Large intestine (tissue), 3 donors: ENCODE measurements around the gene FBXL13. TPM values are rescaled to one million over a fixed set of nuclear protein-coding genes. Genes with fewer than 3 reads are reported as not detected.

Source experiments
- DNase-seq, 2 donors: peaks; one replicate each; pipeline versions ENCODE4 v3.0.0 to v3.0.0-alpha.2; 2013
- H3K27ac ChIP-seq: one replicate; pipeline ENCODE4 v1.5.1; 2013; ENCODE audit warnings: low read length
- H3K27me3 ChIP-seq: 2 replicates; pipeline ENCODE4 v1.6.1; 2013; ENCODE audit warnings: low read length; ENCODE audit not compliant: control insufficient read depth, insufficient read depth
- H3K36me3 ChIP-seq: 2 replicates; pipeline ENCODE4 v1.6.1; 2013; ENCODE audit warnings: low read length; ENCODE audit not compliant: control insufficient read depth, insufficient read depth
- H3K4me1 ChIP-seq: one replicate; pipeline ENCODE4 v1.6.1; 2013; ENCODE audit warnings: low read length; ENCODE audit not compliant: control insufficient read depth, insufficient read depth
- H3K4me3 ChIP-seq: one replicate; pipeline ENCODE4 v1.5.1; 2013; ENCODE audit warnings: low read length
- H3K9me3 ChIP-seq: one replicate; pipeline ENCODE4 v1.6.1; 2013; ENCODE audit warnings: mild to moderate bottlenecking, low read depth, low read length, moderate library complexity; ENCODE audit not compliant: control insufficient read depth
- WGBS: methylation state at CpG from one replicate; pipeline ENCODE4 v1.1.5; 2013; ENCODE audit warnings: low lambda C conversion rate; ENCODE audit not compliant: insufficient coverage; 5-methylcytosine and 5-hydroxymethylcytosine counted together
- polyA plus RNA-seq: library from polyadenylated mRNA; unstranded; fragments of 120-200 nt; gene quantifications from one replicate; pipeline ENCODE4 v1.2.1, GENCODE V29; 2013

The FBXL13 gene
- polyA plus RNA-seq, 1 donor, result 0.70 TPM

DNA sequence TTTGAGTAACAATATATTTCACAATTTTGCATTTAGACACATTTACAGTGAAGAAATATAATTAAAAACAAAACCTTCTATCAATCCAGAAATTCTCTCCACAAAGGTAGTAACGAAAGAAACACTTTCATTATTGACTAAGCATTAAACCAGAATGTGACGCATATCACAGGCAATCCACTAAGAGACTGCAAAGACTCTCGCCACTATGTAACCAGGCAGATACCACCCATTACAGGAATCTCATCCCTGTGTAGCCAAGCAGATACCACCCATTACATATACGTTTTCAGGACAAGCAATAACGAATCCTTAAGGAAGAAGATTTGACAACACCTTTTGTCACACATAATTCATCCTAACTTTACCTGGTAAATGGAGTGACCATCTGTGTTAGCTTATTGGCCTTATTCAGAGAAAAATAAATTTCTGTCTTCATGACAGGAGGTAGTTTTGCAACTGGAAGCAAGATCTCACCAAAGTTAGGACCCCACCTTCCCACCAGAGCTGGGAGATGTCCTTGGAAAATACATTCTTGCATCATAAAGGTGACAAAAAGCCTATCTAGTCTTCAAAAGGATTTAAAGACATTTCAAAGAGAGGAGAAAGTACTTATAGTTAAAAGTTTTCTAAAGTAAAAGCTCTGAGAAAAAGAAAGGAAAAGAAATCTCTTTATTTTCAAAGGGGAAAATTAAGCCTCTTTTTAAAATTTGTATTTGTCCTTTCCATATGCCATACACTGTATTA lies 131.0 kb downstream of the FBXL13 start:
- Histone ChIP-seq H3K27me3 (no peaks in the 10 kb centered on the region), H3K27ac (no peak overlapping the region), H3K36me3 (peaks cover 4% of the 10 kb centered on the region), H3K9me3 (no peaks in the 10 kb centered on the region), H3K4me3 (no peak overlapping the region), H3K4me1 (no peaks in the 10 kb centered on the region)
- WGBS, result no CpG with 5 or more reads among the region's 5 CpGs
- no peak for DNase-seq

DNA sequence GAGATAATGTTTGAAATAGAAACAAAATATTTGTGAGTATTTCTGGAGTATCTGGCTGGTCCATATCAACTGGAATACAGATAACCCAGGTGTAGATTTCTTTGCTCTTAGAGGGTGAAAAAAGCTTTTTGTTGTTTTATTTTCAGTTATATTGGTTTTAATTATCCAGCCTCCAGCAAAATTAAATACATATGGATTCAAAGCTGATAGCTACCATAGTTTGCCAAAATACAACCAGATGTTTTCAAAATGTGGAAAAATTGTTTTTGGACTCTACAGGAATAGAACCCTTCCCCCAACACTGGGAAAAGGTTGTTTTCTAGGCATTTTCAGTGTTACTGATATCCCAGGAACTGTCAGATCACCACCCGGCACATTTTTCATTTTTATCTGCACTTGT lies 131.7 kb downstream of the FBXL13 start:
- Histone ChIP-seq H3K9me3 (no peaks in the 10 kb centered on the region), H3K4me3 (no peak overlapping the region), H3K27ac (no peak overlapping the region), H3K27me3 (no peaks in the 10 kb centered on the region), H3K36me3 (peaks cover 4% of the 10 kb centered on the region), H3K4me1 (no peaks in the 10 kb centered on the region)
- no peak for DNase-seq
- WGBS, result no CpG with 5 or more reads among the region's 1 CpG

DNA sequence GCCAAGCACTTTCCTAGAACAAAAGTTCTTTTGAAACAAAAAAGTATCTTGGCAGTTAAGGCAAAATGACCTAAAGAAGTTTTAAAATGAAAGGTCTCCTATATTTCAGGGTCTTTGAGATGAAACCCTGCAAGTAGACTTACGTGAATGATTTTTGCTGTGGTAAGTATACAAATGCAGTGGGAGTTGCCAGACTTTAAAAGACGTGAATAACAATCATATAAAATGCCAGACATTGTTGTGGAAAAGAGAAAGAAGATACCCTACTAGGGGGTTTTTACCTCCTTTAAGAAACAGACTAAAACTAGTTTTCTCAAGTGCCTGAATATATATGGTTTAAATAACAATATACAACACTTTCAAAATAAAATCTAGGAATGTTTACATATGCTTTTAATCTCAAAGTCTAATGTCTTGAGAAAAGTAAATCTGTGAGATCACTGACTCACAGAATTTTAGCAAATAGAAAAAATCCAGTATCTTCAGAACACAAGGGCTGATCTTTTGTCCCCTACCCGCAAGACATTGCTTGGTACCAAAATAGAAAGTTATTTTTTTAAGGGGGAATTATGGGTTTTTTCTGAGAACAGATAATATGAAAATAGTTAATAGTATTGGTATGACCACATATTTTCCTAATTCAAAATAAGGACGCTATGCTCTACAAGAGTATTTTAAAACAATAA lies 132.3 kb downstream of the FBXL13 start:
- Histone ChIP-seq H3K4me1 (no peaks in the 10 kb centered on the region), H3K4me3 (no peak overlapping the region), H3K36me3 (peaks cover 4% of the 10 kb centered on the region), H3K27me3 (no peaks in the 10 kb centered on the region), H3K27ac (no peak overlapping the region), H3K9me3 (no peaks in the 10 kb centered on the region)
- no peak for DNase-seq
- 95% methylated on average over 3 of the region's 4 CpGs for WGBS

- peaks cover 6% of the 10 kb centered on the region for H3K36me3 ChIP-seq
Measured at GRCh38 chr7:102938679-102939078, 135.9 kb downstream of the FBXL13 start.

GRCh38 chr7:102935450-102936115 lies 139.0 kb downstream of the FBXL13 start:
- WGBS, result no CpG with 5 or more reads among the region's 6 CpGs
- H3K36me3 ChIP-seq, result peaks cover 5% of the 10 kb centered on the region
- H3K4me3 ChIP-seq, result no peak overlapping the region
- no peak for DNase-seq
- no peaks in the 10 kb centered on the region for H3K4me1 ChIP-seq
- H3K27ac ChIP-seq, result no peak overlapping the region
- no peaks in the 10 kb centered on the region for H3K27me3 ChIP-seq
- no peaks in the 10 kb centered on the region for H3K9me3 ChIP-seq

More at GRCh38 chr7:102938679-102939078, 135.9 kb downstream of the FBXL13 start:
- H3K27ac ChIP-seq, result no peak overlapping the region
- no peaks in the 10 kb centered on the region for H3K9me3 ChIP-seq
- H3K27me3 ChIP-seq, result no peaks in the 10 kb centered on the region
- no peak for DNase-seq
- no CpG with 5 or more reads among the region's 1 CpG for WGBS
- no peaks in the 10 kb centered on the region for H3K4me1 ChIP-seq
- H3K4me3 ChIP-seq, result no peak overlapping the region

- DNase-seq, result no peak
- WGBS, result no CpG with 5 or more reads among the region's 3 CpGs
- no peaks in the 10 kb centered on the region for H3K27me3 ChIP-seq
- no peak overlapping the region for H3K4me3 ChIP-seq
- H3K27ac ChIP-seq, result no peak overlapping the region
- peaks cover 5% of the 10 kb centered on the region for H3K36me3 ChIP-seq
- no peaks in the 10 kb centered on the region for H3K4me1 ChIP-seq
- H3K9me3 ChIP-seq, result no peaks in the 10 kb centered on the region
Measured at GRCh38 chr7:102934701-102935100, 139.9 kb downstream of the FBXL13 start.

- no peaks in the 10 kb centered on the region for H3K27me3 ChIP-seq
- no peak for DNase-seq
- H3K27ac ChIP-seq, result no peak overlapping the region
- no peaks in the 10 kb centered on the region for H3K9me3 ChIP-seq
- H3K36me3 ChIP-seq, result peaks cover 5% of the 10 kb centered on the region
- H3K4me3 ChIP-seq, result no peak overlapping the region
- H3K4me1 ChIP-seq, result no peaks in the 10 kb centered on the region
- WGBS, result 84% methylated on average over 4 of the region's 8 CpGs
Measured at GRCh38 chr7:102934239-102934638, 140.4 kb downstream of the FBXL13 start.

GRCh38 chr7:102933763-102934162 lies 140.8 kb downstream of the FBXL13 start:
- H3K4me1 ChIP-seq, result no peaks in the 10 kb centered on the region
- peaks cover 5% of the 10 kb centered on the region for H3K36me3 ChIP-seq
- no peak overlapping the region for H3K4me3 ChIP-seq
- no peaks in the 10 kb centered on the region for H3K27me3 ChIP-seq
- H3K9me3 ChIP-seq, result no peaks in the 10 kb centered on the region
- WGBS, result 80% methylated on average over 1 of the region's 15 CpGs
- H3K27ac ChIP-seq, result peak overlapping the region; percentile 13
- DNase-seq, result peak; percentile 38 to 39

- Histone ChIP-seq H3K27me3 (no peaks in the 10 kb centered on the region), H3K36me3 (peaks cover 5% of the 10 kb centered on the region), H3K4me1 (no peaks in the 10 kb centered on the region), H3K4me3 (no peak overlapping the region), H3K27ac (no peak overlapping the region), H3K9me3 (no peaks in the 10 kb centered on the region)
- no CpG with 5 or more reads among the region's 1 CpG for WGBS
- no peak for DNase-seq
Measured at GRCh38 chr7:102931757-102932156, 142.8 kb downstream of the FBXL13 start.

DNA sequence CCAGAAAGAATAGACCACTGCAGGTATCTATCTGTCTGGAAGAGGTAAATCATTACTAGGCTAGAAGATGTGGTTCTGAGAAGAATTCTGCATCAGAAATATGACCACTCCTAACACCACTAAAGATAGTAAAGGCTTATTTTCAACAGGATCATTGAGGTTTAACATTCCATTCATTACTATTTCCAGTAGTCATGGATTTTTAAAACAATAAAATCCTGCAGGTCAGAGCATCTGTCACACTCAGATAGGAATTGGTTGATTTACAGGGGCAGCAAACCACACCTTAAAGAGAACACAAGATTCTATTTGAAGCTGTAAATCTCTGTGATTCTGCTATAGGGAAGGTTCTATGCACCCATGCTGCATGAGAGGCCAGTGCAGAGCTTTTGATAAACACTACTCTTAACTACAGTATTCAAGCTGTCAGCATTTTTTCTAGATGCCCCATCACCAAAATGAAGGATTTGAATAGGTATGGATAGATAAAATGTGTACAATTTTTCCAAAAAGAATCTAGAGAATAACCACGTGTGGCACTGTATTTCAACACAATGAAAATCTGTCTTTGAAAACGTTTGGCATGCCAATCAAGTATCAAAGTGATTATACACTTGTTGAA lies 147.2 kb downstream of the FBXL13 start:
- H3K27me3 ChIP-seq, result no peaks in the 10 kb centered on the region
- H3K4me1 ChIP-seq, result no peaks in the 10 kb centered on the region
- no peak overlapping the region for H3K27ac ChIP-seq
- no peaks in the 10 kb centered on the region for H3K36me3 ChIP-seq
- no peak for DNase-seq
- no peak overlapping the region for H3K4me3 ChIP-seq
- H3K9me3 ChIP-seq, result no peaks in the 10 kb centered on the region
- no CpG with 5 or more reads among the region's 2 CpGs for WGBS
